Measurements from ENCODE around the gene MT1F.

DNA sequence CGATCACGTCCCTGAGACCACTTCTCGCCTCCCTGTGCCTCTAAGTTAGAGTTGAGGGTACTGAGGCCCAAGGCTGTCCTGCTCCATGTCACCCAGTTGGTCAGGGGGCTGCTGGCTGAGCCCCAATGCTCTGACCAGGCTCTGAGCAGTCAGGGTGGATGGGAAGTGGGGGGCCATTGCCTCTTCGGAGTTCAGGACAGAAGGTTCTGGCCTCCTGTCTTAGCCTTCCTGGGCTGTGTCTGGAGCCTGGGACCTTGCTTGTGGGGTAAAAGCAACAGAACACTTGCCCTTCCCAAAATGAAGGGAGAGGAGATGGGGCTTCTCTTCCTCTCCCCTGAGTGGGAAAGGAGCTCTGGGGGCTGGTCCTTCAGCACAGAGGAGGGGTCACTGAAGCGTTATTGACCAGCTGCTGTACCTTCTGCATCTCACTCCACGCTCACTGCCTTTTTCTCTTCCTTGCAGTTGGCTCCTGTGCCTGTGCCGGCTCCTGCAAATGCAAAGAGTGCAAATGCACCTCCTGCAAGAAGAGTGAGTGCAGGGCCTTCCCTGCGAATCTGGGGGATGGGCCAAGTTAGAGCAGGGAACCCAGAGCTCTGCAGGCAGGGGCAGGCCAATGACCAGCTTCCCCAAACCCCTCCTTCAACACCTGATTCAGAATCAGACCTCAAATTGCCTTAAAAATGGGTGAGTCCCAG lies 25.1 kb downstream of the MT1F start:
- TF ChIP-seq, protein P1, sequence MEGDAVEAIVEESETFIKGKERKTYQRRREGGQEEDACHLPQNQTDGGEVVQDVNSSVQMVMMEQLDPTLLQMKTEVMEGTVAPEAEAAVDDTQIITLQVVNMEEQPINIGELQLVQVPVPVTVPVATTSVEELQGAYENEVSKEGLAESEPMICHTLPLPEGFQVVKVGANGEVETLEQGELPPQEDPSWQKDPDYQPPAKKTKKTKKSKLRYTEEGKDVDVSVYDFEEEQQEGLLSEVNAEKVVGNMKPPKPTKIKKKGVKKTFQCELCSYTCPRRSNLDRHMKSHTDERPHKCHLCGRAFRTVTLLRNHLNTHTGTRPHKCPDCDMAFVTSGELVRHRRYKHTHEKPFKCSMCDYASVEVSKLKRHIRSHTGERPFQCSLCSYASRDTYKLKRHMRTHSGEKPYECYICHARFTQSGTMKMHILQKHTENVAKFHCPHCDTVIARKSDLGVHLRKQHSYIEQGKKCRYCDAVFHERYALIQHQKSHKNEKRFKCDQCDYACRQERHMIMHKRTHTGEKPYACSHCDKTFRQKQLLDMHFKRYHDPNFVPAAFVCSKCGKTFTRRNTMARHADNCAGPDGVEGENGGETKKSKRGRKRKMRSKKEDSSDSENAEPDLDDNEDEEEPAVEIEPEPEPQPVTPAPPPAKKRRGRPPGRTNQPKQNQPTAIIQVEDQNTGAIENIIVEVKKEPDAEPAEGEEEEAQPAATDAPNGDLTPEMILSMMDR (IDR thresholded peaks at IDR 0.05), result no peak
- TF ChIP-seq EZH2 (IDR thresholded peaks at IDR 0.05; ENCODE audit: borderline replicate concordance, insufficient read depth, low read depth, low read length, poor library complexity, severe bottlenecking), result no peak
